Measurements from ENCODE around the gene RPL39L.
A peak's percentile ranks its signal among the peaks of the same experiment; 100 is the strongest.

DNA sequence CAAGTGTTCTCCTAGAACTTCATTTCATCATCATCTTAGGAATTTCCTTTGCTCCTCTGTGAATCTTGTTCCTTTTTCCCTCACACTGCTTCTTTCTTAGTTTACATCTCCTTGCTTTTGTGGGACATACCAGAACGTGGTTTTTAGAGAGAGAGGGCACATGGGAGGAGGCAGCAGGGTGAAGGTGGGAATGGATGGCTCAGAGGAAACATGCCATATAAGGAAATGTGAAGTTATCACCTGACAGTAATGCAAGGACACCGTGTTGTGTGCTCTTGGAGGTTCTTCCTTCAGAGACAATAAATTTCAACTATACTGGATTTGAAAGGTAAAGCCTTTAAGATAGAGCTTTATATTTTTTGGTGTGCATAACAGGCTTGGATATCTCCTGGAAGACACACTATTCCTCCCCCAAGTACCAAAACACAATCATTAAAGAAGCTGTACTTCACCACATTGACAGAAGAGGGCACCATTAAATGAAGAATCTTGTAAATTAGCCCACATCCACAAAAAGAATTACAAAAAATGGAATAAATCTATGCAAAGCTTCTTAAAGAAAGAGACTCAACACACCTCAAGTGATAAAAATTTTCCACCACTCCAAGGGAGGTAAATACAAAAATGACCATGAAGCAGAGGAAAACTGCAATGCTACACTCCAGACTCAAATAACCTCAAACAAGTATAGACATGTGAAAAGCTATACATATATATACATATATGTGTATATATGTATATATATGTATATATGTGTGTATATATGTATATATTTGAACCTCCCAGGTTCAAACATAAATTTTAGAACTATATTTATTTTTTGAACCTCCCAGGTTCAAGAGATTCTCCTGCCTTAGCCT is 26.1 kb downstream of the RPL39L start:
- TF ChIP-seq, protein P1, sequence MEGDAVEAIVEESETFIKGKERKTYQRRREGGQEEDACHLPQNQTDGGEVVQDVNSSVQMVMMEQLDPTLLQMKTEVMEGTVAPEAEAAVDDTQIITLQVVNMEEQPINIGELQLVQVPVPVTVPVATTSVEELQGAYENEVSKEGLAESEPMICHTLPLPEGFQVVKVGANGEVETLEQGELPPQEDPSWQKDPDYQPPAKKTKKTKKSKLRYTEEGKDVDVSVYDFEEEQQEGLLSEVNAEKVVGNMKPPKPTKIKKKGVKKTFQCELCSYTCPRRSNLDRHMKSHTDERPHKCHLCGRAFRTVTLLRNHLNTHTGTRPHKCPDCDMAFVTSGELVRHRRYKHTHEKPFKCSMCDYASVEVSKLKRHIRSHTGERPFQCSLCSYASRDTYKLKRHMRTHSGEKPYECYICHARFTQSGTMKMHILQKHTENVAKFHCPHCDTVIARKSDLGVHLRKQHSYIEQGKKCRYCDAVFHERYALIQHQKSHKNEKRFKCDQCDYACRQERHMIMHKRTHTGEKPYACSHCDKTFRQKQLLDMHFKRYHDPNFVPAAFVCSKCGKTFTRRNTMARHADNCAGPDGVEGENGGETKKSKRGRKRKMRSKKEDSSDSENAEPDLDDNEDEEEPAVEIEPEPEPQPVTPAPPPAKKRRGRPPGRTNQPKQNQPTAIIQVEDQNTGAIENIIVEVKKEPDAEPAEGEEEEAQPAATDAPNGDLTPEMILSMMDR (IDR thresholded peaks at IDR 0.05; ENCODE audit: borderline replicate concordance, extremely low read depth, low read length, poor library complexity, severe bottlenecking): peak; percentile 69
- TF ChIP-seq EZH2 (IDR thresholded peaks at IDR 0.05; ENCODE audit: borderline replicate concordance, low read depth, low read length, severe bottlenecking): no peak
